GM12872 (cell line): ENCODE measurements around the gene SERPINB12.

Experiments used
- CTCF ChIP-seq: IDR thresholded peaks from 3 replicates; pipeline ENCODE4 v1.5.1; 2011; ENCODE audit warnings: low read depth, mild to moderate bottlenecking, low read length, moderate library complexity; ENCODE audit not compliant: insufficient read depth

The SERPINB12 gene

GRCh38 chr18:63617915-63618234, 75.7 kb downstream of the SERPINB12 start:
- no peak for TF ChIP-seq CTCF
